SK-N-SH (cell line): ENCODE measurements around the gene TBPL1. TPM values are rescaled to one million over a fixed set of nuclear protein-coding genes. Genes with fewer than 3 reads are reported as not detected.

Source experiments
- CTCF ChIA-PET: fragments of 300-600, 350-600 bp; formaldehyde crosslinking; extraction: SDS; loops from one replicate; lab custom pipeline; 2021; lab: Yijun Ruan, JAX
- POLR2A ChIA-PET: fragments of 350-600 bp; sonication (Branson Sonifier 250); formaldehyde crosslinking; extraction: SDS; loops from one replicate; lab custom pipeline; 2020; ENCODE audit warnings: antibody characterized with exemption, inconsistent platforms; lab: Yijun Ruan, JAX
- DNase-seq: peaks from one replicate; pipeline ENCODE4 v3.0.0; 2012
- H2AFZ ChIP-seq: fragments of 200-600 bp; sonication (generic); 2 replicates; pipeline ENCODE4 v1.8.1; 2016; ENCODE audit warnings: antibody characterized with exemption, mild to moderate bottlenecking, low read depth
- H3F3A ChIP-seq: fragments of 200-600 bp; sonication (generic); replicated peaks from 2 replicates; pipeline ENCODE3; 2016; ENCODE audit warnings: antibody characterized with exemption, mild to moderate bottlenecking; ENCODE audit not compliant: insufficient read depth
- H3K27ac ChIP-seq, 2 experiments: fragments of 200-500 bp in 1 of 2; fragments of 200-600 bp in 1 of 2; sonication (Bioruptor generic) in 1 of 2; sonication (generic), shearing (Covaris generic) in 1 of 2; 2 replicates each; pipeline versions ENCODE4 v1.5.1 to v1.6.1; 2014 to 2016; ENCODE audit warnings: low read depth in 2 of 2, inconsistent platforms in 1 of 2, low read length in 1 of 2, mild to moderate bottlenecking in 1 of 2, mixed read lengths in 1 of 2
- H3K27me3 ChIP-seq: fragments of 200-600 bp; sonication (generic), shearing (Covaris generic); 2 replicates; pipeline ENCODE4 v1.6.1; 2016; ENCODE audit warnings: mixed run types; ENCODE audit not compliant: insufficient read depth
- H3K36me3 ChIP-seq, 2 experiments: fragments of 200-500 bp in 1 of 2; fragments of 200-600 bp in 1 of 2; sonication (Bioruptor generic) in 1 of 2; sonication (generic) in 1 of 2; replicated peaks in 1 of 2; 2 replicates each; pipeline versions ENCODE3 to v1.5.1; 2014 to 2016; ENCODE audit warnings: low read length in 1 of 2, mild to moderate bottlenecking in 1 of 2; ENCODE audit not compliant: insufficient read depth in 2 of 2, control insufficient read depth in 1 of 2
- H3K4me1 ChIP-seq, 2 experiments: fragments of 200-500 bp in 1 of 2; fragments of 200-600 bp in 1 of 2; sonication (Bioruptor generic) in 1 of 2; sonication (generic), shearing (Covaris generic) in 1 of 2; 2 replicates each; pipeline versions ENCODE4 v1.5.1 to v1.6.1; 2014 to 2016; ENCODE audit warnings: low read depth in 1 of 2, low read length in 1 of 2, mixed run types in 1 of 2; ENCODE audit not compliant: insufficient read depth in 2 of 2, control insufficient read depth in 1 of 2
- H3K4me2 ChIP-seq: fragments of 200-600 bp; sonication (generic), shearing (Covaris generic); 2 replicates; pipeline ENCODE4 v1.6.1; 2017; ENCODE audit warnings: mixed run types
- H3K4me3 ChIP-seq, 2 experiments: fragments of 200-500 bp in 1 of 2; fragments of 200-600 bp in 1 of 2; sonication (Bioruptor generic) in 1 of 2; sonication (generic), shearing (Covaris generic) in 1 of 2; 2 replicates each; pipeline versions ENCODE4 v1.5.1 to v1.8.1; 2014 to 2016; ENCODE audit warnings: low read depth in 2 of 2, inconsistent platforms in 1 of 2, low read length in 1 of 2, mild to moderate bottlenecking in 1 of 2, mixed read lengths in 1 of 2, moderate library complexity in 1 of 2
- H3K79me2 ChIP-seq: fragments of 200-600 bp; sonication (generic); 2 replicates; pipeline ENCODE4 v1.8.1; 2017; ENCODE audit warnings: mild to moderate bottlenecking; ENCODE audit not compliant: insufficient read depth
- H3K9ac ChIP-seq: fragments of 200-600 bp; sonication (generic); 2 replicates; pipeline ENCODE4 v1.6.1; 2017; ENCODE audit warnings: mixed run types
- H3K9me2 ChIP-seq: fragments of 200-600 bp; sonication (generic); 2 replicates; pipeline ENCODE4 v1.6.1; 2017; ENCODE audit warnings: mixed run types
- H3K9me3 ChIP-seq: fragments of 200-600 bp; sonication (generic); 2 replicates; pipeline ENCODE4 v1.6.1; 2017; ENCODE audit warnings: mixed run types, mild to moderate bottlenecking, moderate library complexity
- H4K20me1 ChIP-seq: fragments of 200-600 bp; sonication (generic); 2 replicates; pipeline ENCODE4 v1.6.1; 2017; ENCODE audit warnings: mild to moderate bottlenecking, mixed run types; ENCODE audit not compliant: insufficient read depth
- CTCF ChIP-seq: fragments of 200-600 bp; sonication (generic); IDR thresholded peaks from 2 replicates; pipeline ENCODE4 v1.6.1; 2017; ENCODE audit warnings: antibody characterized with exemption, mild to moderate bottlenecking, moderate library complexity
- FOSL2 ChIP-seq: IDR thresholded peaks from 2 replicates; pipeline ENCODE4 v1.4.0; 2012; ENCODE audit warnings: low read depth, mild to moderate bottlenecking, moderate library complexity, borderline replicate concordance
- GABPA ChIP-seq: IDR thresholded peaks from 2 replicates; pipeline ENCODE4 v1.4.0; 2012; ENCODE audit warnings: low read depth, mild to moderate bottlenecking
- GATA2 ChIP-seq: sonication (generic); formaldehyde crosslinking; IDR thresholded peaks from 2 replicates; pipeline ENCODE4 v1.5.0; 2020; ENCODE audit warnings: mild to moderate bottlenecking, missing genetic modification reagents
- IRF3 ChIP-seq: fragments of 150-350 bp; IDR thresholded peaks from 2 replicates; pipeline ENCODE4 v1.6.1; 2016; ENCODE audit warnings: mild to moderate bottlenecking, low read depth, low read length
- NFIC ChIP-seq: IDR thresholded peaks from 2 replicates; pipeline ENCODE4 v1.4.0; 2012; ENCODE audit warnings: borderline replicate concordance
- NRF1 ChIP-seq: IDR thresholded peaks from 2 replicates; pipeline ENCODE4 v1.6.1; 2012; ENCODE audit warnings: low read depth, mild to moderate bottlenecking, low read length
- PBX3 ChIP-seq: IDR thresholded peaks from 2 replicates; pipeline ENCODE4; 2012
- POLR2AphosphoS5 ChIP-seq: IDR thresholded peaks from 2 replicates; pipeline ENCODE4 v1.6.1; 2012; ENCODE audit warnings: low read depth, low read length
- RAD21 ChIP-seq: IDR thresholded peaks from 2 replicates; pipeline ENCODE4 v1.6.1; 2012; ENCODE audit warnings: mild to moderate bottlenecking, low read length
- RCOR1 ChIP-seq: fragments of 150-350 bp; IDR thresholded peaks from 2 replicates; pipeline ENCODE4 v1.6.1; 2017; ENCODE audit warnings: antibody characterized with exemption, low read length
- RFX5 ChIP-seq: IDR thresholded peaks from 2 replicates; pipeline ENCODE4 v1.6.1; 2012; ENCODE audit warnings: mild to moderate bottlenecking, improper control_type of control experiment, low read length
- RXRA ChIP-seq: IDR thresholded peaks from 2 replicates; pipeline ENCODE4 v1.4.0; 2012; ENCODE audit warnings: low read depth, mild to moderate bottlenecking, borderline replicate concordance
- SIN3A ChIP-seq: IDR thresholded peaks from 2 replicates; pipeline ENCODE4 v1.6.1; 2012; ENCODE audit warnings: low read depth, mild to moderate bottlenecking, low read length, moderate library complexity, borderline replicate concordance
- TAF1 ChIP-seq: IDR thresholded peaks from 2 replicates; pipeline ENCODE4 v1.6.1; 2012; ENCODE audit warnings: low read depth, mild to moderate bottlenecking, low read length, moderate library complexity, borderline replicate concordance
- TCF12 ChIP-seq: IDR thresholded peaks from 2 replicates; pipeline ENCODE4 v1.4.0; 2012
- TEAD4 ChIP-seq: IDR thresholded peaks from 2 replicates; pipeline ENCODE4 v1.4.0; 2012; ENCODE audit warnings: mild to moderate bottlenecking, borderline replicate concordance; ENCODE audit not compliant: insufficient read depth
- USF2 ChIP-seq: fragments of 150-350 bp; IDR thresholded peaks from 2 replicates; pipeline ENCODE4 v1.6.1; 2017; ENCODE audit warnings: antibody characterized with exemption, low read length, low read depth, borderline replicate concordance
- YY1 ChIP-seq: IDR thresholded peaks from 2 replicates; pipeline ENCODE4 v1.4.0; 2012; ENCODE audit warnings: low read depth, mild to moderate bottlenecking
- WGBS: methylation state at CpG from one replicate; pipeline ENCODE4 v1.1.6; 2017; ENCODE audit warnings: low lambda C conversion rate; 5-methylcytosine and 5-hydroxymethylcytosine counted together
- polyA plus RNA-seq, 3 experiments: library from polyadenylated mRNA; depleted of rRNA; stranded (reverse); fragments of >200 nt; gene quantifications; 2 replicates each; pipeline ENCODE4 v1.2.3, GENCODE V29; 2012

The TBPL1 gene
- polyA plus RNA-seq, 1 of the 3 experiments (the other 2 are of a cell fraction) = 16.3 TPM

DNA sequence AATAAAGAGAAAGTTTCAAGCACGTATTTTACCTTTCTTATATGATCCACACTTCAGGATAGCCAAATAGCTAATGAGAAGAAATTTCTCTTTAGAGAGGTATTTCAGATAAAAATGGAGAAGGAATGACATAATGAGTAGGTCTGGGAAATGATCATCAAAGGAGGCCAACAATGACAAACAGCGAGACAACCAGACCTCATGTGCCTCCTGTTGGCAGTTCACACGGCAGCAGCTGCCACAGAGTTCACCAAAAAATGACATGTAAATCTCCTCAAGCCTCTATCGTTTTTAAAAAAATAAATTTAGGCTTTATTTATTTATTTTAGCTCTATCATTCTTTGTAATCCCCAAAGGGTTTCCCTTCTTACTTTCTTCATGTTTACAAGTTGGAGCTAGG lies 51.7 kb downstream of the TBPL1 start:
- Histone ChIP-seq H3K9me2 (no peaks in the 10 kb centered on the region), H3K4me1 (peaks cover 0 to 3% of the 10 kb centered on the region in 2 experiments; a peak in 1 of 4 replicates), H3K36me3 (no peaks in the 10 kb centered on the region), H3K9ac (no peak overlapping the region), H3K79me2 (no peaks in the 10 kb centered on the region), H3K9me3 (no peaks in the 10 kb centered on the region), H4K20me1 (no peaks in the 10 kb centered on the region)
- CTCF ChIA-PET = interaction anchor here (0.8 to 3.0 kb wide), 5 partner anchors 23 to 81 kb away, joined by 3 to 14 read pairs (median 3); no protein-coding TSS in a partner anchor
- WGBS = 79% methylated on average over 4 of the region's 4 CpGs
- DNase-seq = no peak
- TF ChIP-seq TCF12 = no peak
- no peak for TF ChIP-seq NFIC
- no peak for TF ChIP-seq GATA2 (CRISPR knock-in tag)
- no peak for TF ChIP-seq POLR2AphosphoS5
- no peak for TF ChIP-seq TAF1
- TF ChIP-seq RXRA = no peak
- TF ChIP-seq PBX3 = no peak
- TF ChIP-seq RAD21 = no peak
- no peak for TF ChIP-seq RCOR1
- no peak for TF ChIP-seq USF2
- no peak for TF ChIP-seq IRF3
- no peak for TF ChIP-seq YY1
- TF ChIP-seq TEAD4 = no peak
- no peak for TF ChIP-seq SIN3A
- TF ChIP-seq GABPA = no peak
- TF ChIP-seq, all 33 proteins: peak for 0
- Histone ChIP-seq H2AFZ (no peak overlapping the region), H3K4me3 (no peak overlapping the region), H3K27ac (no peak overlapping the region), H3F3A (no peaks in the 10 kb centered on the region), H3K4me2 (no peak overlapping the region), H3K27me3 (no peaks in the 10 kb centered on the region)
- POLR2A ChIA-PET = no interaction called here

DNA sequence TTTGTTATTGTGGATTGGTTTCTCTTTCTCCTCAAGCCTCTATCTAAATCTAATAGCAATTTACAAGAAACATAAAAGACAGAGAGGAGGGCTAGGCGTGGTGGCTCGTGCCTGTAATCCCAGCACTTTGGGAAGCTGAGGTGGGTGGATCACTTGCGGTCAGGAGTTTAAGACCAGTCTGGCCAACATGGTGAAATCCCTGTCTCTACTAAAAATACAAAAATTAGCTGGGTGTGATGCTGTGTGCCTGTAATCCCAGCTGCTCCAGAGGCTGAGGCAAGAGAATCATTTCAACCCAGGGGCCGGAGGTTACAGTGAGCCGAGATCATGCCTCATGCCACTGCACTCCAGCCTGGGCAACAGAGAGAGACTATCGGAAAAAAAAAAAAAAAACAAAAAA lies 52.8 kb downstream of the TBPL1 start:
- Histone ChIP-seq H3K27ac (no peak overlapping the region), H2AFZ (no peak overlapping the region), H3K4me1 (peaks cover 0 to 3% of the 10 kb centered on the region in 2 experiments; a peak in 1 of 4 replicates), H3K9me2 (no peaks in the 10 kb centered on the region), H3K4me2 (no peak overlapping the region), H3K9me3 (no peaks in the 10 kb centered on the region), H4K20me1 (no peaks in the 10 kb centered on the region), H3K79me2 (no peaks in the 10 kb centered on the region), H3K36me3 (no peaks in the 10 kb centered on the region), H3F3A (no peaks in the 10 kb centered on the region), H3K9ac (no peak overlapping the region), H3K4me3 (no peak overlapping the region), H3K27me3 (no peaks in the 10 kb centered on the region)
- ChIA-PET CTCF (interaction anchor here (0.6 kb wide), 1 partner anchor 188 kb away, joined by 3 read pairs; no protein-coding TSS in a partner anchor), POLR2A (no interaction called here)
- no peak for DNase-seq
- 64% methylated on average over 6 of the region's 6 CpGs for WGBS
- TF ChIP-seq RFX5 (no peak), USF2 (no peak), NRF1 (no peak), CTCF (no peak), FOSL2 (no peak)
